NT2/D1 (cell line): ENCODE data around the gene PARVA.

Source experiments
- YY1 ChIP-seq: IDR thresholded peaks from 2 replicates; pipeline ENCODE4 v1.6.1; 2011; ENCODE audit not compliant: insufficient read length, insufficient read depth
- ZNF274 ChIP-seq: IDR thresholded peaks from 2 replicates; pipeline ENCODE4 v1.6.1; 2011; ENCODE audit warnings: mild to moderate bottlenecking, low read depth, low read length

GRCh38 chr11:12403122-12403996 lies 26.0 kb downstream of the PARVA start:
- TF ChIP-seq ZNF274 (no peak), YY1 (no peak)
